GM19238 (cell line): ENCODE measurements around the gene CACNA2D2.

Source experiments
- DNase-seq: peaks from one replicate; pipeline ENCODE4 v3.0.0; 2011; ENCODE audit warnings: low spot score; ENCODE audit not compliant: insufficient read length

Gene CACNA2D2

GRCh38 chr3:50401978-50402595 lies 101.3 kb downstream of the CACNA2D2 start:
- DNase-seq: no peak

GRCh38 chr3:50396502-50396901 lies 106.9 kb downstream of the CACNA2D2 start:
- DNase-seq: no peak

- DNase-seq: no peak
These were observed 108.2 kb downstream of the CACNA2D2 start for GRCh38 chr3:50395070-50395860.

GRCh38 chr3:50393061-50393460 lies 110.4 kb downstream of the CACNA2D2 start:
- DNase-seq: no peak

GRCh38 chr3:50392101-50392715 lies 111.2 kb downstream of the CACNA2D2 start:
- no peak for DNase-seq

GRCh38 chr3:50390508-50391224 lies 112.8 kb downstream of the CACNA2D2 start:
- no peak for DNase-seq

- no peak for DNase-seq
These were observed 114.0 kb downstream of the CACNA2D2 start for GRCh38 chr3:50389414-50389767.

GRCh38 chr3:50388720-50389413 lies 114.6 kb downstream of the CACNA2D2 start:
- DNase-seq: no peak

- DNase-seq: no peak
These were observed 115.3 kb downstream of the CACNA2D2 start for GRCh38 chr3:50388016-50388719.

- DNase-seq: no peak
These were observed 117.7 kb downstream of the CACNA2D2 start for GRCh38 chr3:50385754-50386153.

GRCh38 chr3:50383750-50384149 lies 119.7 kb downstream of the CACNA2D2 start:
- no peak for DNase-seq

- DNase-seq: no peak
These were observed 120.7 kb downstream of the CACNA2D2 start for GRCh38 chr3:50382722-50383121.

- DNase-seq: no peak
These were observed 122.1 kb downstream of the CACNA2D2 start for GRCh38 chr3:50381383-50381782.

- no peak for DNase-seq
These were observed 122.9 kb downstream of the CACNA2D2 start for GRCh38 chr3:50380405-50381085.

- DNase-seq: no peak
These were observed 124.7 kb downstream of the CACNA2D2 start for GRCh38 chr3:50378757-50379156.

- no peak for DNase-seq
These were observed 125.4 kb downstream of the CACNA2D2 start for GRCh38 chr3:50378024-50378423.

GRCh38 chr3:50375258-50375931 lies 128.0 kb downstream of the CACNA2D2 start:
- DNase-seq: no peak

- DNase-seq: no peak
These were observed 128.8 kb downstream of the CACNA2D2 start for GRCh38 chr3:50374363-50375257.
